Dendritic cell treated with granulocyte-macrophage colony-stimulating factor and Interleukin-4, amounts not matched to agents 40 ng/mL and 50 ng/mL, for 4 days (primary cell): Measurements from ENCODE around the gene RAPGEF1.

Experiments
- H3K27ac Mint-ChIP-seq: one replicate; pipeline ENCODE4 v1.8.0; 2022; ENCODE audit warnings: mild to moderate bottlenecking, mixed read lengths
- H3K27me3 Mint-ChIP-seq: one replicate; pipeline ENCODE4 v1.8.0; 2022; ENCODE audit warnings: mild to moderate bottlenecking, mixed read lengths
- H3K36me3 Mint-ChIP-seq: one replicate; pipeline ENCODE4 v1.8.0; 2022; ENCODE audit warnings: low read depth, mixed read lengths
- H3K4me1 Mint-ChIP-seq: one replicate; pipeline ENCODE4 v1.8.0; 2022; ENCODE audit warnings: low read depth, mixed read lengths
- H3K4me3 Mint-ChIP-seq: one replicate; pipeline ENCODE4 v1.8.0; 2022; ENCODE audit warnings: mild to moderate bottlenecking, moderate library complexity, mixed read lengths
- H3K9me3 Mint-ChIP-seq: one replicate; pipeline ENCODE4 v1.8.0; 2022; ENCODE audit warnings: mixed read lengths
- intact Hi-C: fragments of 100-400 bp; cut with micrococcal nuclease; formaldehyde crosslinking; loops from one replicate; pipeline ENCODE4 v1.15.0; 2022

Gene RAPGEF1

GRCh38 chr9:131732061-131732526 is 7.8 kb downstream of the RAPGEF1 start:
- H3K27ac Mint-ChIP-seq: peak overlapping the region; percentile 87
- intact Hi-C loops: loop anchor here (10.0 kb wide), 1 partner anchor 57 kb away; no protein-coding TSS in a partner anchor
- no peaks in the 10 kb centered on the region for H3K27me3 Mint-ChIP-seq
- peaks cover 64% of the 10 kb centered on the region for H3K36me3 Mint-ChIP-seq
- H3K9me3 Mint-ChIP-seq: no peaks in the 10 kb centered on the region
- peaks cover 91% of the 10 kb centered on the region for H3K4me1 Mint-ChIP-seq
- peak overlapping the region; percentile 58 for H3K4me3 Mint-ChIP-seq

GRCh38 chr9:131731644-131732043 is 8.2 kb downstream of the RAPGEF1 start:
- intact Hi-C loops: loop anchor here (10.0 kb wide), 1 partner anchor 57 kb away; no protein-coding TSS in a partner anchor
- peaks cover 91% of the 10 kb centered on the region for H3K4me1 Mint-ChIP-seq
- no peaks in the 10 kb centered on the region for H3K27me3 Mint-ChIP-seq
- H3K4me3 Mint-ChIP-seq: peak overlapping the region; percentile 58
- H3K27ac Mint-ChIP-seq: peak overlapping the region; percentile 87
- no peaks in the 10 kb centered on the region for H3K9me3 Mint-ChIP-seq
- H3K36me3 Mint-ChIP-seq: peaks cover 60% of the 10 kb centered on the region

- Mint-ChIP-seq H3K27ac (peak overlapping the region; percentile 87), H3K27me3 (no peaks in the 10 kb centered on the region), H3K9me3 (no peaks in the 10 kb centered on the region), H3K4me1 (peaks cover 91% of the 10 kb centered on the region), H3K4me3 (peak overlapping the region; percentile 58), H3K36me3 (peaks cover 60% of the 10 kb centered on the region)
- intact Hi-C loops: loop anchor here (10.0 kb wide), 1 partner anchor 56 kb away; no protein-coding TSS in a partner anchor
Observed at GRCh38 chr9:131731237-131731636, 8.6 kb downstream of the RAPGEF1 start.

- peaks cover 58% of the 10 kb centered on the region for H3K36me3 Mint-ChIP-seq
Observed at GRCh38 chr9:131728961-131729360, 10.9 kb downstream of the RAPGEF1 start.

GRCh38 chr9:131728546-131728910 is 11.3 kb downstream of the RAPGEF1 start:
- peak overlapping the region; percentile 48 for H3K4me3 Mint-ChIP-seq
- H3K9me3 Mint-ChIP-seq: no peaks in the 10 kb centered on the region
- no peaks in the 10 kb centered on the region for H3K27me3 Mint-ChIP-seq
- peaks cover 58% of the 10 kb centered on the region for H3K36me3 Mint-ChIP-seq
- peak overlapping the region; percentile 87 for H3K27ac Mint-ChIP-seq
- intact Hi-C loops: loop anchor here (2.0 kb wide), 1 partner anchor 100 kb away; no protein-coding TSS in a partner anchor
- peaks cover 90% of the 10 kb centered on the region for H3K4me1 Mint-ChIP-seq

More at GRCh38 chr9:131728961-131729360, 10.9 kb downstream of the RAPGEF1 start:
- intact Hi-C loops: loop anchor here (2.0 kb wide), 1 partner anchor 100 kb away; no protein-coding TSS in a partner anchor
- Mint-ChIP-seq H3K27ac (peak overlapping the region; percentile 87), H3K4me1 (peaks cover 90% of the 10 kb centered on the region), H3K4me3 (peak overlapping the region; percentile 48), H3K27me3 (no peaks in the 10 kb centered on the region), H3K9me3 (no peaks in the 10 kb centered on the region)

GRCh38 chr9:131727795-131728545 is 11.9 kb downstream of the RAPGEF1 start:
- intact Hi-C loops: loop anchor here (2.0 kb wide), 1 partner anchor 99 kb away; no protein-coding TSS in a partner anchor
- peak overlapping the region; percentile 48 for H3K4me3 Mint-ChIP-seq
- H3K36me3 Mint-ChIP-seq: peaks cover 61% of the 10 kb centered on the region
- peak overlapping the region; percentile 87 for H3K27ac Mint-ChIP-seq
- no peaks in the 10 kb centered on the region for H3K27me3 Mint-ChIP-seq
- peaks cover 90% of the 10 kb centered on the region for H3K4me1 Mint-ChIP-seq
- no peaks in the 10 kb centered on the region for H3K9me3 Mint-ChIP-seq

- H3K36me3 Mint-ChIP-seq: peaks cover 67% of the 10 kb centered on the region
- intact Hi-C loops: no loop called here
- peak overlapping the region; percentile 87 for H3K27ac Mint-ChIP-seq
- peak overlapping the region; percentile 32 for H3K4me3 Mint-ChIP-seq
- H3K4me1 Mint-ChIP-seq: peaks cover 89% of the 10 kb centered on the region
- no peaks in the 10 kb centered on the region for H3K27me3 Mint-ChIP-seq
- no peaks in the 10 kb centered on the region for H3K9me3 Mint-ChIP-seq
Observed at GRCh38 chr9:131727184-131727759, 12.6 kb downstream of the RAPGEF1 start.

GRCh38 chr9:131724683-131725082 is 15.2 kb downstream of the RAPGEF1 start:
- Mint-ChIP-seq H3K9me3 (no peaks in the 10 kb centered on the region), H3K27me3 (no peaks in the 10 kb centered on the region), H3K27ac (peak overlapping the region; percentile 87), H3K4me3 (no peak overlapping the region), H3K36me3 (peaks cover 70% of the 10 kb centered on the region), H3K4me1 (peaks cover 91% of the 10 kb centered on the region)
- intact Hi-C loops: no loop called here

GRCh38 chr9:131723632-131724031 is 16.2 kb downstream of the RAPGEF1 start:
- H3K27ac Mint-ChIP-seq: peak overlapping the region; percentile 39
- H3K4me3 Mint-ChIP-seq: no peak overlapping the region
- H3K9me3 Mint-ChIP-seq: no peaks in the 10 kb centered on the region
- peaks cover 68% of the 10 kb centered on the region for H3K36me3 Mint-ChIP-seq
- no peaks in the 10 kb centered on the region for H3K27me3 Mint-ChIP-seq
- intact Hi-C loops: no loop called here
- H3K4me1 Mint-ChIP-seq: peaks cover 92% of the 10 kb centered on the region

GRCh38 chr9:131722255-131722654 is 17.6 kb downstream of the RAPGEF1 start:
- H3K27me3 Mint-ChIP-seq: no peaks in the 10 kb centered on the region
- no peak overlapping the region for H3K4me3 Mint-ChIP-seq
- H3K4me1 Mint-ChIP-seq: peaks cover 96% of the 10 kb centered on the region
- H3K36me3 Mint-ChIP-seq: peaks cover 82% of the 10 kb centered on the region
- peak overlapping the region; percentile 48 for H3K27ac Mint-ChIP-seq
- no peaks in the 10 kb centered on the region for H3K9me3 Mint-ChIP-seq
- intact Hi-C loops: no loop called here

- Mint-ChIP-seq H3K36me3 (peaks cover 87% of the 10 kb centered on the region), H3K4me1 (peaks cover 96% of the 10 kb centered on the region), H3K27me3 (no peaks in the 10 kb centered on the region), H3K27ac (peak overlapping the region; percentile 87), H3K4me3 (no peak overlapping the region), H3K9me3 (no peaks in the 10 kb centered on the region)
- intact Hi-C loops: no loop called here
Observed at GRCh38 chr9:131721076-131721475, 18.8 kb downstream of the RAPGEF1 start.

- peak overlapping the region; percentile 87 for H3K27ac Mint-ChIP-seq
- H3K36me3 Mint-ChIP-seq: peaks cover 90% of the 10 kb centered on the region
- H3K4me3 Mint-ChIP-seq: peak overlapping the region; percentile 10
- no peaks in the 10 kb centered on the region for H3K27me3 Mint-ChIP-seq
- intact Hi-C loops: no loop called here
- H3K4me1 Mint-ChIP-seq: peaks cover 96% of the 10 kb centered on the region
- no peaks in the 10 kb centered on the region for H3K9me3 Mint-ChIP-seq
Observed at GRCh38 chr9:131720330-131720729, 19.5 kb downstream of the RAPGEF1 start.

- Mint-ChIP-seq H3K27me3 (no peaks in the 10 kb centered on the region), H3K27ac (peak overlapping the region; percentile 87), H3K4me3 (no peak overlapping the region), H3K4me1 (peaks cover 96% of the 10 kb centered on the region), H3K36me3 (peaks cover 90% of the 10 kb centered on the region), H3K9me3 (no peaks in the 10 kb centered on the region)
- intact Hi-C loops: no loop called here
Observed at GRCh38 chr9:131719262-131719908, 20.5 kb downstream of the RAPGEF1 start.
